ENCODE measurements around the gene VSIG4. TPM values are rescaled to one million over a fixed set of nuclear protein-coding genes. Genes with fewer than 3 reads are reported as not detected.

VSIG4 gene
- total RNA-seq, 4 donors from 2014 or later, result 19.6 to 40.8 (median 31.8) TPM

GRCh38 chrX:66019310-66019652 is 20.6 kb downstream of the VSIG4 start:
- DNase-seq (ENCODE audit: low spot score in 2 of 2), result no peak
- TF ChIP-seq, protein P1, sequence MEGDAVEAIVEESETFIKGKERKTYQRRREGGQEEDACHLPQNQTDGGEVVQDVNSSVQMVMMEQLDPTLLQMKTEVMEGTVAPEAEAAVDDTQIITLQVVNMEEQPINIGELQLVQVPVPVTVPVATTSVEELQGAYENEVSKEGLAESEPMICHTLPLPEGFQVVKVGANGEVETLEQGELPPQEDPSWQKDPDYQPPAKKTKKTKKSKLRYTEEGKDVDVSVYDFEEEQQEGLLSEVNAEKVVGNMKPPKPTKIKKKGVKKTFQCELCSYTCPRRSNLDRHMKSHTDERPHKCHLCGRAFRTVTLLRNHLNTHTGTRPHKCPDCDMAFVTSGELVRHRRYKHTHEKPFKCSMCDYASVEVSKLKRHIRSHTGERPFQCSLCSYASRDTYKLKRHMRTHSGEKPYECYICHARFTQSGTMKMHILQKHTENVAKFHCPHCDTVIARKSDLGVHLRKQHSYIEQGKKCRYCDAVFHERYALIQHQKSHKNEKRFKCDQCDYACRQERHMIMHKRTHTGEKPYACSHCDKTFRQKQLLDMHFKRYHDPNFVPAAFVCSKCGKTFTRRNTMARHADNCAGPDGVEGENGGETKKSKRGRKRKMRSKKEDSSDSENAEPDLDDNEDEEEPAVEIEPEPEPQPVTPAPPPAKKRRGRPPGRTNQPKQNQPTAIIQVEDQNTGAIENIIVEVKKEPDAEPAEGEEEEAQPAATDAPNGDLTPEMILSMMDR (IDR thresholded peaks at IDR 0.05), result no peak
- no peak for TF ChIP-seq POLR2A (IDR thresholded peaks at IDR 0.05)
- WGBS, 2 donors, result 64 to 77% methylated on average over 1 of the region's 1 CpG
- H3K4me3 ChIP-seq (ENCODE audit: low read depth, poor library complexity, severe bottlenecking), result no peak overlapping the region
- intact Hi-C loops (cut with DNase I; ENCODE audit: low total_unique reads), result no loop called here

- 66 to 92% methylated on average over 7 of the region's 7 CpGs for WGBS, 2 donors
- no peak for DNase-seq (ENCODE audit: low spot score in 2 of 2)
- intact Hi-C loops (cut with DNase I; ENCODE audit: low total_unique reads), result no loop called here
- TF ChIP-seq, protein P1 (IDR thresholded peaks at IDR 0.05), result no peak
- TF ChIP-seq POLR2A (IDR thresholded peaks at IDR 0.05), result no peak
- H3K4me3 ChIP-seq (ENCODE audit: low read depth, poor library complexity, severe bottlenecking), result no peak overlapping the region
Observed at GRCh38 chrX:66018585-66019309, 21.1 kb downstream of the VSIG4 start.

- DNase-seq (ENCODE audit: low spot score in 2 of 2), result no peak
- TF ChIP-seq POLR2A (IDR thresholded peaks at IDR 0.05), result no peak
- TF ChIP-seq, protein P1 (IDR thresholded peaks at IDR 0.05), result no peak
- intact Hi-C loops (cut with DNase I; ENCODE audit: low total_unique reads), result no loop called here
- no peak overlapping the region for H3K4me3 ChIP-seq (ENCODE audit: low read depth, poor library complexity, severe bottlenecking)
Observed at GRCh38 chrX:66017659-66018170, 22.2 kb downstream of the VSIG4 start.

DNA sequence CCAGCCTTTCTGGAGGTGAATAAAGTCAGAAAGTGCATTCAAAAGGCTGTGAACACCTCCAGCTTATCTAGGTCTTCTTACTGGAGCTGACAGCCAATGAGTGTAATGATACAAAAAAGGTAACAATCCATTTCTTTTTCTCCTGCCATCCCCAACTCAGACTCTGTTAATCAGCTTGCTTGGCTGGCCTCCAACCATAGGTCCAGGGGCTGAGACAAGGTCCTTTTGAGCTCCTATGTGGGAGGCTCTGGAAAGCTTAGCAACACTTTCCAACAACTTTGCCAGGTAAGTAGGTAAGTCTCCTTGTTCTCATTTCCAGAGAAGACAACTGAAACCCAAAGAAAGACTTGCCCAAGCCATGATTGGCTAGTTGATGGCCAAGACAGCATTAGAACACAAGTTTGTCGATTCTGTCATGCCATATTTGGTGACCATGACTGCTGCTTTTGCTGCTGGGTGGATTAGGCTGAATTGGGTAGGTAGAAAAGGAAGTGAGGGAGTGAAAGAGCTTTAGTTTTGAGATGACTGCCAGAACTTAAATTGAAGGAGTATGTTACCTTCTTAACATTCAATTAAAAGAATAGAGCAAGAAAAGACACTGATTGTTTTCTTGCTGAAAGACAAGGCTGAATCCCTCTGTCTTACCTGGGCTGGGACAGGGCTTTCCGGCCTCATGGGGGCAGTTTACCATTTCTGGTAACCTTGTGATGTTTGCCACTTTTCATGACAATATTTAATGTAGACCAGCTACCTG is 22.8 kb downstream of the VSIG4 start:
- TF ChIP-seq, protein P1 (IDR thresholded peaks at IDR 0.05), result no peak
- no peak for TF ChIP-seq POLR2A (IDR thresholded peaks at IDR 0.05)
- 46 to 67% methylated on average over 2 of the region's 2 CpGs for WGBS, 2 donors
- no peak overlapping the region for H3K4me3 ChIP-seq (ENCODE audit: low read depth, poor library complexity, severe bottlenecking)
- intact Hi-C loops (cut with DNase I; ENCODE audit: low total_unique reads), result no loop called here
- no peak for DNase-seq (ENCODE audit: low spot score in 2 of 2)

GRCh38 chrX:66015900-66016689 is 23.8 kb downstream of the VSIG4 start:
- intact Hi-C loops (cut with DNase I; ENCODE audit: low total_unique reads), result no loop called here
- H3K4me3 ChIP-seq (ENCODE audit: low read depth, poor library complexity, severe bottlenecking), result no peak overlapping the region

More at GRCh38 chrX:66015900-66016689, 23.8 kb downstream of the VSIG4 start:
- no peak for DNase-seq (ENCODE audit: low spot score in 2 of 2)
- 59 to 74% methylated on average over 1 of the region's 1 CpG for WGBS, 2 donors
- no peak for TF ChIP-seq POLR2A (IDR thresholded peaks at IDR 0.05)
- TF ChIP-seq, protein P1 (IDR thresholded peaks at IDR 0.05), result no peak
